ENCODE data around the gene GXYLT1.
"Not testable (repeated sequence)": the region's sequence is repeated elsewhere in the genome, so short reads cannot be mapped to it uniquely, and the experiment has no call there.

Gene GXYLT1

DNA sequence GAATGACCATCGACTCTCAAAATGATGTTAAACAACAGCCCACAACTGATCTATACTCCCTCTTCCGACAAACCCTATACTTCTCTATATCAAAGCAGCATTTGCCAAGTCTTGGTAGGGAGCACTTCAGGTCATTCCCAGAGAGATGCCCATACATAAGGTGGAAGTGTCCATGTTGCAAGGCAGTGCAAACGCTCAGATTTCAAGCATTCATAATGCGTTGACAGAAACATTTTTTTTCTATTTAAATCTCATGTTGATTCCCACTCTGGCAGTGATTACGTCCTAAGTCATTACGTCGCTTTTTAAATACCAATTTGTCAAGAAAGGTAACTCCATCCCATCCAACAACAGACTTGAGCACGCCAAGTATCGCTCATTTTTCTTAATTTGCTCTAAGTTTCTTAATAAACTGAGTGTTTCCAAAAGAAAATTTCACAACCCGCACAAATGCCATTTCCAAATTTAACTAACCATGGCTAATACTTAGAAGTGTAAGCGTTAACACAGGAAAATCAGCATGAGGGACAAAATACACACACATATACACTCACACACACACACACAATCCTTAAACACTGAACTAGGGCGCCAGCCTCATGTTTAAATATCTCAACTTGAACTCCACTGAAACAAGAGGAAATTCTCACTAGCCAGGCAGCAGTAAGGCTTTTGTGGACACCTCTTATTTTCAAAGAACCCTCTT, 1.1 kb downstream of the GXYLT1 start:
- DNase-seq = no peak

DNA sequence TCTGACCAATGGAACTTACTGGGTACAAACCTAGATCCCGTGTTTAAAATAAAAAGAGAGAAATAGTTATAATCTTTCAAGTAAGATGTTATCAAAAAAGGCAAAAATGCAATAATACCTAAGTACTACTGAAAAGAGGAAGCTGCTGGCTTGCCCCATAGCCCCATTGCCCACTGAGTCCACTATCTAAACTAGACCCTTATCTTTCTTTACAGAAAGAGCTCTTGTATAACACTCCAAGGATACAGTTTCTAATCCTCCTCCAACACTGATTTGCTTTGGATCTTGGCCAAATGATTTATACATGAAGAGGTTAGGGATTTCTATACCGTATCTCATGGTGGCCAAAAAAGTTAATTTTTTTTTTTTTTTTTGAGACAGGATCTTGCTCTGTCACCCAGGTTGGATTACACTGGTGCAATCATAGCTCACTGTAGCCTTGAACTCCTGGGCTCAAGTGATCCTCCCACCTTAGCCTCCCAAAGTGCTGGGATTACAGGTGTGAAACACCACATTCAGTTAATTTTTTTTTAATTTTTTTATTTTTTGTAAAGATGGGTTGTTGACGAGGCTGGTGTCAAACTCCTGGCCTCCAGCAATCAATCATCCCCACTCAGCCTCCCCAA, 2.6 kb downstream of the GXYLT1 start:
- DNase-seq = no peak

DNA sequence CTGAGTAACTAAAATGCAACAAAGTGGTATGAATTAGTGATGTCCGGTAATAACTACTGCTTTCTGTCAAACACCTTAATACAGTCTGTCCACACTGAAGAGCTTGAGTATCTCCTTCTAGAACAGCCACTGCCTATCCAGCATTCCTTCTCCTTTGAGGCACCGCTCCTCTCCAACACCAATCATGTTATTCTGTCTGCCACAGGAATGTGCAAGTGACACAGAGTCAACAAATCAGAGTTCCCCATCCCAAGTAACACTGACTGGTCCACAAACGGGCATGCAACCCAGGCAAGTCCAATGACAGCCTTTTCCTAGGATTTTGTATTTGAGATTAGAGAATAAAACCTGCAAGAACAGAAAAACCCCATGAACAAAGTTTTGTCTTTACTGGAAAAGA, 3.8 kb downstream of the GXYLT1 start:
- no peak for DNase-seq

DNA sequence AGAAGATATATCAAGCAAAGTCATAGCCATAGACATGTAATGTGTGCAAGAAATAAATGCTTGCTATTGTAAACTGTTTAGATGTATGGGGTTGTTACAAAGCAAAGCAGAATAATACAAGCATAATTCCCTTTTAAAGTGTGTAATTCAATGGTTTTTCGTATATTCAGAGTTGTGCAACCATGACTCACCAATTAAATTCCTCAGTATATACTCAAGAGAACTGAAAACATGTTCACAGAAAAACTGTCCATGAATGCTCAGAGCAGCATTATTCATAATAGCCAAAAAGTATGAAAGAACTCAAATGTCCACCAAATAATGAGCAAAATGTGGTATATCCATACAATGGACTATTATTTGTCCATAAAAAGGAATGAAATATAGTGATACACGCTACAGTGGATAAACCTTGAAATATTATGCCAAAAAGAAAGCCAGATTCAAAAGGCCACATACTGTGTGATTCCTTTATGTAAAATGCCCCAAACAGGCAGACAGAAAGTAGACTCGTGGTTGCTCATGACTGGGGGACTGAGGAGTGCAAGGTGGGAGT, 9.3 kb downstream of the GXYLT1 start:
- no peak for DNase-seq

DNA sequence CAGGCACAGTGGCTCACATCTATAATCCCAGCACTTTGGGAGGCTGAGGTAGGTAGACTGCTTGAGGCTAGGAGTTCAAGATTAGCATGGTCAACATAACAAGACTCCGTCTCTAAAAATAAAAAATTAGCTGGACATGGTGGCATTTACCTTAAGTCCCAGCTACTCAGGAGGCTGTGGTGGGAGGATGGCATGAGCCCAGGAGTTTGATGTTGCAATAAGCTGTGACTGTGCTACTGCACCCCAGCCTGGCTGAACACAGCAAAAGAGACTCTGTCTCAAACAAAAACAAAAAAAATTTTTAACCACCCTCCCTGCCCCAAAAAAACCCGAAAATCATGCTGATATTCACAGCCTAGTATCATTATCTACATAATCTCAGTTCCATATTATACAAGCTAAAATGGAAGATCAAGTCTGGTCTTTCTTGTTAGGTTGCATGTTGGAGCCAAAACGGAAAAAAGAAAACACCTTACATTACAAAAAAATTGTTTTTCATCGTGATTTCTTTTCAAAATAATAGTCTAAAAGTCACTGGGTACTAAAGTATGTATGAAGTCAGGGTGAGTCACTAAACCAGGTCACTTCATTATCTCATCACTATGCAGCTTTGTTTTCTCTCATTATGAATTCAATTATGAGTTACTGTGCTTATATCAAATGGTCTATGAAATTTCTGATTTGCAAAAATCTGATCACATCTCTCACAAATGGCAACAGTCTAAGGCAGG, 13.8 kb downstream of the GXYLT1 start:
- no peak for DNase-seq

DNA sequence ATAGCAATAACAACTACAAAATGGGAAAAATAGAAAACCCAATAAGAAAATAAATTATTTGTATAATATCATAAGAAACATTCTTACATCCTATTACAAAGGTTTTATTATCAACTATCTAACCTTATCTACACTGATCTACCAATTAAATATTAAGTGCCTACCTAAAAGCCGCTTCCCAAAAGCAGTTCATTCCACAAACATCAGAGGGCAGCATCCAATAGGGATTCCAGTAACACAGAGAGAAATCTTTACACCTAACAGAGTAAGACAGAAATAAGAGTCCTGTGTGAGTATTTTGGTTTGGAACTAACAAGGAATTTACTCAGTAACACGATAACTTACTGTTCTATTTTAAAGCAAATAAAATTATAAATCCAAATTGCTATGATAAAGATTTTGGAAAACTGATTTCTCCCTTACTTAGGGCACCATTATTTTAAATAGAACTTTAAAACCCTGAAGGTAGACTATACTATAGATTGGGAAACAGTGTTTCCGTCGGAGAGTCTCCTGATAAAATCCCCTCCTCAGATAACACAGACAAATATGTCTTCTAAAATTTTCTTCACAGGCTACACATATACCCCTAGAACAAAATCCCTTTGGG, 15.0 kb downstream of the GXYLT1 start:
- DNase-seq = peak; percentile 20

DNA sequence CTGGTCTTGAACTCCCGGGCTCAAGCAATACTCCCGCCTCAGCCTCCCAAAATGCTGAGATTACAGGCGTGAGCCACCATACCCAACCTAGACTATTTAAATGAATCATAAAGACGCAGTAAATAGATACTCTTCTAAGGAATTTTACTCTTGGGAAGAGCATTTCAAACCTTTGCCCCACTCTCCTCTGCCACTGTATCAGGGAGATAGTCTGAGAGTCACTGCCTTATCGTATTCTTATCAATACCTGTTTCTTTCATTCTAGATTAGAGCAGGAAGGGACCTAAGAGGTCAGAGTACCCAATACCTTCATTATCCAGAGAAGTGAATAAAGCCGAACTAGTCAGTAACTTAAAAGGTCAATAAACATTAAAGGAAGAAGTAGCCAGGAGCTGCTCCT, 15.8 kb downstream of the GXYLT1 start:
- no peak for DNase-seq

DNA sequence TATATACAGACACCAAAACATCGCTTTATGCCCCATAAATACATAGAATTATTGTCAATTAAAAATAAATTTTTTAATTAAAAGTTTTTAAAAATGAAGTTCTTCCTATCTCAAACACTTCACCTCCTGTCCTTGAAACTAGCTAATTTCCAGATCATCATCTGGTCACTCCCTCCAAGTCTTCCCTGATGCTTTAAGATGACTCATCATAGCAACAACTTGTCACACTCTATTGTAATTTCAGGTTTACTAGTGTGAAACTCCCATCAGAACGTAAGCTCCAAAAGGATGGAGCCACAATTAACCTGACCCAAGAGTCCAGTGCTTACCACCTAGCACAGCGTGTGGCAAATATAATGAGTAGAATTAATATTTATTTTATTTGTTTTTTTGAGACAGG, 16.3 kb downstream of the GXYLT1 start:
- DNase-seq = no peak

DNA sequence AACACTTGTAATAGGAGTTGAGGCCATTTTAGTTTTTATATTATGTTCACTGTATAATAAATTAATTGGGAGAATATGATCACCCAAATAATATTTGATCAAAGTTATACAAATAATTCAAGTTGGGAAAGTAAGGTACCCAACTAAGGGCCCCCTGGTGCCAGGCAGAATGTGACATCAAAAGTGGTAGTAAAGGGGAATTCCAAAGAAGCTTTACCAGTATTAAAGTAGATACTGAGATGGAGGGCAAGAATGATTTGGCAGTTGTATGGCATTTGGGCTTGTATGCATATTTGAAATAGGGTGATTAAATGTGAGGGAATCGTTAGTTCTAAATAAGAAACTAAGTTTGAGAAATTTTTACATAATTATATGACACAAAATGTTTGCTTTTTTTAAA, 17.7 kb downstream of the GXYLT1 start:
- no peak for DNase-seq

DNA sequence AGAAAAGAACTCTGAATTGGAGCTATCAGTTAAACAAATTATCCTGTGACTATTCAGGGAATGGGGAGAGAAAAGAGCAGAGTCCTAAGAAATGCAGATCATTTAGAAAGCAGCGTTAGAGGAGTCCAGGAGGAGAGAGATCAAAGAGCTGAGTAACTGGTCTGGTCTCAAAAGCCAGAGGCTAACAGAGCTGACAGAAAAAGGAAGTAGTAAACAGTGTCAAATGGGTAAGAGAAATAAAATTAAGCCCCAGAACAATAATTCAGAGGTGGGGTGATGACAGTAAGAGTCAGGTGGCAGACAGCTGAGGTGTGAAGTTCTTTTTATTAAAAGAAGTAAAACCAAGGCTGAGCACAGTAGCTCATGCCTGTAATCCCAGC, 19.3 kb downstream of the GXYLT1 start:
- no peak for DNase-seq

DNA sequence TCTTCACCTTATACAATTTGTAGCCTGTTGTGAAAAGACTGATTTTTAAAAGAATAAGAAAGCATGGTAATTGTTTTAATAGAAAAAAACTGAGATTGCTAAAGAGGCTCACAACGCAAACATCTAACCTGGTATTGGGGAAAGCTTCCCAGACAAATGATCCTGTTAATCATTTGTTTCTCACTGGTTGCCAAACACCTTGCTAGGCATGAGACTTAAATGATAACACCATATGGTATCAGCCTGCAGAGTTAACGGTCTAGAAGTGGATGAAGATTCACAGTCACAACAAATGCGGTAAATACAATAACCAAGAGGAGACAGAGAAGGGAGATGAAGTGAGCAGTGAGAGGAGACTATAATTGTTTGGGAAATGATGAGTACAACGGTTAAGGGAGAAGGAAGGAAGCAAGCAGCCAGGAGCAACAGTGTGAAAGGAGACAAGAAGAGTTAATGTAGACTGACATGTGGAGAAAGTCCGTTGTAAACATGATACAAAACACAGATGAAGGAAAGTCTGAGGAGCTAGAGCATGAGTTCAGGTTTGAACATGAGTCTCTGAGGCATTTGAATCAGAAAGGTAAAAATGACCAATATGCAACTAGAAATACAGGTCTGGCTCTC, 19.8 kb downstream of the GXYLT1 start:
- no peak for DNase-seq

DNA sequence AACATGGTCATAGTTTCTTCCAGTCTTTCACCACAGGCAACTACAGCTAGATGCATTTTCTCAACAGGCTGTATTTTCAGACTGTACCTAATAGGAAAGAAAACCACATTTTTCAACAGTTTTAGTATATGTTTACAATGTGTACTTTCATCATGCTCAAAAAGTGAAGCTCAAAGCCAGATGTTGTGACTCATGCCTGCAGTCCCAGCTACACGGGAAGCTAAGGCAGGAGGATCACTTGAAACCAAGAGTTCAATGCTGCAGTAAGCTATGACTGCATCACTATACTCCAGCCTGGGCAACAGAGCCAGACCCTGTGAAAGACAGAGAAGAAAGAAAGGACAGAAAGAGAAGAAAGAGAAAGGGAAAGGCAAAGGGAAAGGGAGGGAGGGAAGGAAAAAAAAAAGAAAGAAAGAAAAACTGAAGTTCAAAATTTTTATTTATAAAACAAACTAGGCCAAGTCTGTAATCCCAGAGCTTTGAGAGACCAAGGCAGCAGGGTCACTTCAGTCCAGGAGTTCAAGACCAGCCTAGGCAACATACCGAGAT, 25.5 kb downstream of the GXYLT1 start:
- no peak for DNase-seq

DNA sequence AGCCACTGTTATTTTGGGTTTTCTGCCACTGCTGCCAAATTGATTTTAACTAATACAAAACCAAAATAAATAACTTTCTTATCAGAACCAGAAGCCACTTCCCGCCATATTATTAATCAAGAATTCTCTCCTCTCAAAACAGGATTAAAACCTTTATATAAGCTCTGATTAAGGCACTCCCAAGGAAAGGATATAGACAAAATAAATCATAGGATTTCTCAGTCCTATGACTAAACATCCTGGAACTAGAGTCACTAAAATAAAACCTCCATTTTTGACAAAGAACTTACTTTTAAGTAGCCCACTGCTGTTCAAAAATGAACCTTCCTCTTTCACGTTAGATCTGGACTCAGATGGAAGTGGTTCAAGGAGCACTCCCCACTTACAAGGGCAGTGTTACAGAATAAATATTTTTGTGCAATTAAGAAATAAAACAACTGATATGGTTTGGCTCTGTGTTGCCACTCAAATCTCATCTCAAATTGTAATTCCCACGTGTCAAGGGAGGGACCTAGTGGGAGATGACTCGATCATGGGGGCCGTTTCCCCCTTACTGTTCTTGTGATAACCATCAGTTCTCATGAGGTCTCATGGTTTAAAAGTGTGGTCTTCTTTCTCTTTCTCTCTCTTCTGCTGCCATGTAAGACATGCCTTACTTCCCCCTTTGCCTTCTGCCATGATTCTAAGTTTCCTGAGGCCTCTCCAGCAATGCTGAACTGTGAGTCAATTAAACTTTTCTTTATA, 26.4 kb downstream of the GXYLT1 start:
- no peak for DNase-seq

DNA sequence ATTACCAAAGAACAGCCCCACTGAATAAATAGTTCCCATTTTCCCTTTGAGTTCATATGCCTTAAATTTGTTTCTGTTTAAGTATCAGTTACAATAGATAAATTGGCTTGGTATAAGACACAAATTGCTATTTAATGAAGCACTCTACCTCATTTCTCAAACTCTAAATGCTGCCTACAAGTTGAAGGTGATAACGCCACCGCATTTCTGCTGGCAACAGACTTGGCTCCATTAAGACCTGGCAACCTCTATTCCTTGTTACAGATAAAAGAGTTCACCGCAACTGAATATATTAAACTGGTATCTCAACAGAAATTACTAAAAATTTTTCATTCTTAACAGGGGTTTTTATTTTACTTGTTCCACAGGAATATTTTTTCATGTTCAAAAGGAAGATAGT, 35.6 kb downstream of the GXYLT1 start:
- DNase-seq = no peak

DNA sequence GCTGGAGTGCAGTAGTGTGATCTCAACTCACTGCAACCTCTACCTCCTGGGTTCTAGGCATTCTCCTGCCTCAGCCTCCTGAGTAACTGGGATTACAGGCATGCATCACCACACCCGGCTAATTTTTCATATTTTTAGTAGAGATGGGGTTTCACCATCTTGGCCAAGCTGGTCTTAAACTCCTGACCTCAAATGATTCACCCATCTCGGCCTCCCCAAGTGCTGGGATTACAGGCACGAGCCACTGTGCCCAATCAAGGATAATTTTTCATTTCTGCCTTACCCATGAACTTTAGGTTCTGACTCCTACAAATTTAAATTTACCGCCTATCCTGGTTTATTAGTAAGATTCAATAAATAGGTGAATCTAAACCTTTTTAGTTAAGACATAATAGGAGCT, 37.9 kb downstream of the GXYLT1 start:
- not testable (repeated sequence) for DNase-seq

DNA sequence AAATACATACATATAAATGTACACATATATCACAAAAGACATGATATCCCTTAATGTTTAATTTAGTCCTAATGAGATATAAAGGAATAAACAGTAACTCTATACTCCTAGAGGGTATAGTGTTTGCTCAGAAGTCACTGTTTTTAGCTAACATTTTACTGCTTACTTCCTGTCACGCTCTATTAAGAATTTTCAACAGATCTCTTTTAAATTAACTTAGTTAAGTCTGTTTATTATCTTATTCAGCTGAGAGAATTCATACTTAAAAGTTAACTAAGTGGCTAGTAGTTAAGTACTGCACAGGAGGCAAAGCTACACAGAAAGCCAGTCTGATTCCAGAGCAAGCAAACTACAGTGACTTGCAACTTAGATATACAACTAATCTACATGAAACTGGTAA, 39.9 kb downstream of the GXYLT1 start:
- DNase-seq = no peak

DNA sequence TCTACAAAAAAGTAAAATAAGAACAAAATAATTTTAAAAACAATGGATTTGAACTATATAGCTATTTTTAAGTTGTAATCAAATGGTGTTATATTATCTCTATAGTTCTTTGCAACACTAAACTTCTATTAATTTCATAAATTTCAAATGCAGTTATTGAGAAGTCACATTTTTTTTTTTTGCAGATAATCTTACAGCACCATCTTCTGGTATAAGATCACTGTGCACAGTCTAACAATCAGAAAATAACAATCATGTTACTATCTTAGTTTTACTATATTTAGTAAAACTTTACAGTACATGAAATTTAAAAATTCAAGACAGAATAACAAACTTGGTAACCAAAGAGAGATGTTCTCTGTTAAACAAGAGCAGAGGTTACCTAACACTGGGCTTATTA, 40.6 kb downstream of the GXYLT1 start:
- DNase-seq = no peak

DNA sequence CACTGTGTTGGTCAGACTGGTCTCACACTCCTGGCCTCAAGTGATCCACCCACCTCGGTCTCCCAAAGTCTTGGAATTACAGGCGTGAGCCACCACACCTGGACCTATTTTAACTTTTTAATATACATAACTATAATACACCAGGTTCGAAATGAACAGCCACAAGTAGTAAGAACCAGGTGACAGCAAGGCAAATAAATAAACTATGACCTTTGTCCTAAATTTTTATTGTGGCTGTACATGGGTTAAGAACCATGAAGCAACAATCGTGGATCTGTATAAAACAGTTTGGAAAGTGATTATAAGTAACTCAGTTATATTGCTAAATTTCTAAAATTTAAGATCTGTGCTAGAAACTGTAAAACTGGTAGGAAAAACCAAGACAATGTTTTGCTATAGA, 41.5 kb downstream of the GXYLT1 start:
- DNase-seq = no peak

DNA sequence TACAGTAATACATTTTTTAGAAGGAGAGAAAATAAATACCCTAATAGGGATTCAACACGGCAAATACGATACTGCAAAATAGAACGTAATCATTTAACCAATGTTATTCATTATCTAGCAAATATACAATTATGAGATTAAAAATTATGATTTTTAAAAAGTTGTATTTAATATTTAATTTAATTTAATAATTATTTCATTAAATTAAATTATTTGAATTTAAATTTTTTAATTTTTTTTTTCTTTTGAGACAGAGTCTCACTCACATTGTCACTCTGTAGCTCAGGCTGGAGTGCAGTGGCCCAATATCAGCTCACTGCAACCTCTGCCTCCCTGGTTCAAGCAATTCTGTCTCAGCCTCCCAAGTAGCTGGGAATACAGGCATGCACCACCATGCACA, 42.0 kb downstream of the GXYLT1 start:
- DNase-seq = no peak

DNA sequence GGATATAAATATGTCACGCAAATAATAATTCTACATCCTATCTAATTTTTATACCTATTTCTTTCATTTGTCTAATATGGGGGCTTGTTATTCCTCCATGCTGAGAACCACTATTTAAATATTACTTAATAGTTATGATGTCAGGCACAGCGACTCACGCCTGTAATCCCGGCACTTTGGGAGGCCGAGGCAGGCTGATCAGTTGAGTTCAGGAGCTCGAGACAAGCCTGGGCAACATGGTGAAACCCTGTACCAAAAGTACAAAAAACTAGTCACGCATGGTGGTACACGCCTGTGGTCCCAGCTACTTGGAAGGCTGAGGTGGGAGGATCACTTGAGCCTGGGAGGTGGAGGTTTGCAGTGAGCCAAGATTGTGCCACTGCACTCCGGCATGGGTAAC, 45.2 kb downstream of the GXYLT1 start:
- no peak for DNase-seq

DNA sequence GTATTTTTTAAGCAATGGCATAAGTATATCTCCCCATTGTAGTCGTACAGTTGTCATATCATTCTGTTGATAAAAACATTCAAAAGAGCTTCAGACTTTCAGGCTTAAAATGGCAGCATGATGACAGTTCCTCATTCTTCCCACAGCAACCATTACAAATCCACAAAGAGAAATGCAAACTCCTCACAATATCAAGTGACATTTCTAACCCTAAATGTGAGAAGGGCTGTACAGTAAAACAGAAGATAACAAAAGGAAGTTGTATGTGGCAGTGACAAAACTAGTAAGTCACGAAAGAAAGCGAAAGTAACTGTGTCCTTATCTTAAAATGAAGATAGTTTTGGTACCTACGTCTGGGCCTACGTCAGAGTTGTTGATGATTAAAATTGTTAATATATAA, 46.7 kb downstream of the GXYLT1 start:
- DNase-seq = no peak

DNA sequence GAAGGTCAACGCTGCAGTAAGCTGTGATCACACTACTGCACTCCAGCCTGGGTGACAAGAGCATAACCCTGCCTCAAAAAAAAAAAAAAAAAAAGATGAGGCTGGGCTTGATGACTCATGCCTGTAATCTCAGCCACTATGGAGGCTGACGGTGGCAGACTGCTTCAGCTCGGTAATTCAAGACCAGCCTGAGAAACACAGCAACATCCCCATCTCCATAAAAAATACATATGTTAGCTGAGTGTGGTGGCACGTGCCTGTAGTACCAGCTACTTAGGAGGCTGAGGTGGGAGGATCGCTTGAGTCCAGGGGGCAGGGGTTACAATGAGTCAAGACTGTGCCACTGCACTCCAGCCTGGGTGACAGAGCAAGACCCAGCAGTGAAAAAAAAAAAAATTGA, 50.4 kb downstream of the GXYLT1 start:
- DNase-seq = no peak
